Stimulated activated CD8-positive, alpha-beta memory T cell treated with anti-CD3 and anti-CD28 coated beads, Interleukin-7, amount 100 ng/mL, for 24 hours (primary cell): ENCODE data around the gene FBXL2.
"Not testable (repeated sequence)": the region's sequence is repeated elsewhere in the genome, so short reads cannot be mapped to it uniquely, and the experiment has no call there.

Experiments used
- DNase-seq: peaks from one replicate; pipeline ENCODE4 v3.0.0-alpha.2; 2020; ENCODE audit warnings: low read depth

Gene FBXL2

DNA sequence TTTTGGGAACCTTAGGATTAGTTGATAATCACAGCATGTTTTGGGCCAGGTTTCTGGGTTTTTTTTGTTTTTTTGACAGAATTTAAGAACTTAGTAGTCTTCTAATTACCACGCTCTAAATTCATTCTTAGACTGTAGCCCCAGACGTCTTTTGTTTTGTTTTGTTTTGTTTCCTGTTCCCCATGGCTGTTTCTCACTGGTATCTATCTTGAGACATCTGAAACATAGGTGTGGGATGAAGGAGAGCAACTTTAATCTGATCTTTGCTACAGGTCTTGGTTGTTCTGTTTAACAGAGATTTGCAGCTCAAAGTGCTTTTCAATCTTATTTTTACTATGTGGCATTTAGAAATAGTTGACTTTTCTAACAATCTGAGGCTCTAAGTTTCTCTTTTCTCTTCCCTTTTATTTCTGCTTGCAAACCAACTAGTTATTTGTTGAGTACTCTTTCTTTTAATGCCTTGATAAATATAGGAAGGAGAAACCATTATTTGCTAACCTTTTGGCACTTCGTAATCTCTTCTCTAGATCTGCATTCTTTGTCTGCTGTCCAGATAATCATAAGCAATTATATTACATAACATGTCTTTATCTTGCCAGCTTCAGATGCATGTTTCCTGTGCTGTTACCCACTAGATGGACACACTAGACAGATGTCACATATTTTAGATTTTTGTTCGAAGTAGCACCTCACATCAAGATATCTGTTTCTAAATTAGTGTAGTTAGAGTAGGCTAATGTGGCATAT is 40.9 kb downstream of the FBXL2 start:
- no peak for DNase-seq

DNA sequence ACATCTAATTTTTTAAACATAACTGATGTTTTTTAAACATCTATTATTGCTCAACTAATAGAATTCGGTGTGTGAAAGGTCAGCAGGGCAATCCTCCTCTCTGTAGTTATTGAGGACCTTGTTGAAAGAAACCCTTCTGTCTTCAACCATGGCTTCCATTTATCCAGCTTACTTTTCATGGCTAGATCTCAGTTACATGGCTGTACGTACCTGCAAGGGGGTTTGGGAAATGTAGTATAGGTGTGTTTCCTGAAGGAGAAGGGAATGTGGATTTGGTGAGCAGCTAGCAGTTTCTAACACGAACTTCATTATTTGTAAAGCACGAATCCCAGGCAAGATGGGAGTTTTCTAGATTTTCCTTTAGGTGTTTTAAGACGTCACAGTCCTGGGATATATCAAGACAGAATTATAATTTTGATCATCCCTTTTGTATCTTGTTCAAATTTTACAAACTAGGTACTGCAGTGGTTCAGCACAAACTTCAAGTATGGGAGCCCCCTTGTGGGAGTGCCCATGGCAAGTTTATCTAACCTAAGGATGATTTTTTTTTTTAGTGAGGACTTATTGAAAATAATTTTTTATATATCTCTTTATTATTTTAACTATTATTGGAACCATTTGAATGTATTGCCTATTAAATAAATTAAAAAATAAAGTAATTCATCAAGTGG is 41.6 kb downstream of the FBXL2 start:
- no peak for DNase-seq

DNA sequence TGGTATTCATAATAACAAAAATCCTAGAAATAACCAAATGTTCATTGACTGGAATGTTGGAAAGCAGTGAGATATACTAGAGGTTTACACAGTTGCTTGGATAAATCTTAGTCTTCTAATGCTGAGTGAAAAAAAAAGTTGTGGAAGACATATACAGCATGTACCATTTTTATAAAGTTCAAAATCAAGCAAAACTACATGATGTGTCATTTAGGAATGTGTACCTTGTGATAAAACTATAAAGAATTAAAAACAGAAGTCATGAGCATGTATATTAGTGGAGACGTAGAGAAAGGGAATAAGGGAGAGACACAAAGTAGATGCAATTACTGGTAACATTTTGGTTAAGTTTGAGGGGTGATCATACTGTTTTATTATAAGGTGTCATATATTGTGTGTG is 45.2 kb downstream of the FBXL2 start:
- no peak for DNase-seq

DNA sequence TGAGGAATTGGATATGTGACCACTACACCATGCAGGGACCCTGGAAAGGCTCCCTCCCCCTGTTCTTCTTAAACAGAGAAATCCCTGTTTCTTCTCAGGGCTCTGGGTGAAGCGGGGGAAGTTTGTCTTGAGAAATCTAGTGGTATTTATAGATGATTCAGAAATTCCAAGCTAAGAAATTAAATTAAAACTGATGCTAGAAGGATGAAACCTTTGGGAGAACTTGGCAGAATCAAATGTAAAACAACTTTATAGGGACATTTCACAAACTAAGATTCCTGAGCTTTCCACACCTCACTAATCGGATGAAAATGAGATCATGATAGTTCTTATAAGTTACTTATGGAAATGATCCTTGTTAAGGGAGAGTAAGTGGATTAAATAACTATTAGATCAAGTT is 54.2 kb downstream of the FBXL2 start:
- no peak for DNase-seq

DNA sequence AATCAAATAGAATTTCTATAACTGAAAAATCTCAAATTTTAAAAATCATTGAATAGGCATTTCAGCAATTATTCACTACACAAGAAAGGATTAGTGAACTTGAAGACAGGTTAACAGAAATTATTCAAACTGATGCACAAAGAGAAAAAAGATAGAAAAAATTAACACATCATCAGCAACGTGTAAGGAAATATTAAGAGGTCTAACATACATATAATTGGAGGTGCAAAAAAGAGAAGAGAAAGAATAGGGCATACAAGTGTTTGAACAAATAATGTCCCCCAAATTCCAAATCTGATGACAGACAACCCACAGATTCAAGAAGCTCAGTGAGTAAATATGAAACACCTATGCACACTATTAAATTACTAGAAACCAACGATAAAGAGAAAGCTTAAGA is 57.1 kb downstream of the FBXL2 start:
- no peak for DNase-seq

DNA sequence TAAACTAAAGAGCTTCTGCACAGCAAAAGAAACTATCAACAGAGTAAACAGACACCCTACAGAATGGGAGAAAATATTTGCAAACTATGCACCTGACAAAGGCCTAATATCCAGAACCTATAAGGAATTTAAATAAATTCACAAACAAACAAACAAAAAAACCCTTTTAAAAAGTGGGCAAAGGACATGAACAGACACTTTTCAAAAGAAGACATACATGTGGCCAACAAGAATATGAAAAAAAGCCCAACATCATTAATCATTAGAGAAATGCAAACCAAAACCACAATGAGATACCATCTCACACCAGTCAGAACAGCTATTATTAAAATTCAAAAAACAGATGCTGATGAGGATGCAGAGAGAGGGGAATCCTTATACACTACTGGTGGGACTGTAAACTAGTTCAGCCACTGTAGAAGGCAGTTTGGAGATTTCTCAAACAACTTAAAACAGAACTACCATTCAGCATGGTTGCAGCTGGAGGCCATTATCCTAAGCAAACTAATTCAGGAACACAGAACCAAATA is 61.8 kb downstream of the FBXL2 start:
- DNase-seq = not testable (repeated sequence)

DNA sequence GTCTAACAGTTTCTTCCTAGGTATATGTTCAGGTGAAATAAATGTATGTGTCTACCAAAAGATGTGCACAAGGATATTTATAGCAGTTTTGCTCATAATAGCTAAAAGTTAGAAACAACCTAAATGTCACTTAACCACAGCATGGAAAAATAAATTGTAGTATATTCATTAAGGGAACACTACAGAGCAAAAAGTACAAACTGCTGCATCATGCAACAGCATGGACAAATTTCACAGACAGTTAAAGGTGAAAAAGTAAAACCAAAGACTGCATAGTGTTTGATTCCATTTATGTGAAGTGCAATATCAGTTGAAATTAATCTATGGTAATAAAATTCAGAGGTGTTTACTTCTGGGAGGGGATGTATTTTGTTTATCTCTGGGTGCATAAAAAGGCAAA is 62.5 kb downstream of the FBXL2 start:
- no peak for DNase-seq

DNA sequence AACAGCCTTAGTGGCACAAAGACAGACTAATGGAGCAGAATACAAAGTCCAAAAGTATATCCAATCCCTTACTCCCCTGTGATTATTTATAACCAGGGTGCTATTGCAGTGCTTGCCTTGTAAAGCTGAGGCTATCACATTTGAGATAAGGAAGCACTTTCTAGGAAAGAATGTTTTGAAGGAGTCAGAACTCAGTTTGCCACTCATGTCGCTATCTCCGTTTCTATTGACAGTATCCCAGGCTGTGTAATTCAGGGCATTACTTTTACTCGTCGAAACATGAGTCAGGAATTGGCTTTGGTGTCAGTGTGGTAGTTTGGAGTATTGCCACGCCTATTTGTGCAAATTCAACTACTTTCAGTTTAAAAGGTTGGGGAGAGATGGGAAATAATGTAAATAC is 78.4 kb downstream of the FBXL2 start:
- DNase-seq = no peak

DNA sequence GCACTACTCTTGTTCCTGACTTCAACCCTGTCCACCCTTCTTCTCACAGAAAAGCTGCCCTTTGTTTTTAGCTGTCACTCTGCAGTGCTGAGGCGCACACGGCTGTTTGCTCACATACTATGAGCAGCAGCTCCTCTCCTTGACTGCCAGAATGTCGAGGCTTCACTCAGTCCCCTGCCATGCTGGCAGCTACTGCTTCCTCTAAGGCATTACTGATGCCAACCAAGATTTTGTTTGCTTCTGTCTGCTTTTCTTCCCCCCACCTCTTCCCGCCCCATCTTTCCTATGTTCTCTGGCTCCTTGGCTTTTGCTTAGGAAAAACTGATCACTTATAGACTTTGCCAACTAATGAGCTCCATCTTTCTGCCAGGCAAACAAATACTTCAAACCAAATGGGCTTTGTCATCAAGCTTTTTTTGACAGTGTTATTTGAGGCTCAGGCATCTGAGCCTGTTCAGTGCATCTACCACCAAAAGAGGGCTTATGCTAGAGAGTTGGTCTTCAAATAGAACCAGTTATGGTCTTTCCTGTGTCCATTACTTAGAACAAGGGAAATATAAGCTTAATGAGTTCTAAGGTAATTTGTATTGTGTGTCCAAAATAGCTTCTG is 81.0 kb downstream of the FBXL2 start:
- no peak for DNase-seq

DNA sequence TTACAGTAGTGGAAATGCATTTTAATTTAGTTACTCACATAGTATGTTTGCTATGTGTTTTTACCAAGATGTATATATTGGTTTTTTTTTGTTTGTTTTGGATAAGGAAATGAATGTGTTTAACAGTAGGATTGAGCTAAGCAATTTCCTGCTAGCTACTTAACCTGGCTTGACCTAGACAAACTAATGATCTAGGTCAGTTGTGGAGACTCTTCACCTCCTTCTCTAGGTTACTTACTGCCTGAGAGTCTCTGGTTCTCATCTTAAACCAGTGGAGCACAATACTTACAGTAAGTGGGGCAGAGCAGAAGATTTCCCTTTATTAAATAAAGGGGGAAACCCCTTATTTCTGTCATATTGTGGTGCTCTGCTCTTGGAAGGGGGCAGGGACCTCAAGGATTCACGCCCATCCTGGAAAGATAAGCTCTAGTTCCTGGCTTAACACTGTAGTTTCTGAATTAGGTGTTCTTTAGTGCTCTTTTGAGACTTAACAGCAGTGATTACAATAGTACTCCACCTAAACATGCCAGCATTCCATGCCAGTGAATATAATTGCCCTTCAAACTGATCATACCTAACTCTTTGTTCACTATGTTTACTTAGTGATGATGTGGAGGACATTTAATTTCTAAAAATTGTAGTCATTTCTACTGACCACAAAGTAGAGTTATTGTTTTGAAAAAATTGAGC is 83.0 kb downstream of the FBXL2 start:
- DNase-seq = no peak

DNA sequence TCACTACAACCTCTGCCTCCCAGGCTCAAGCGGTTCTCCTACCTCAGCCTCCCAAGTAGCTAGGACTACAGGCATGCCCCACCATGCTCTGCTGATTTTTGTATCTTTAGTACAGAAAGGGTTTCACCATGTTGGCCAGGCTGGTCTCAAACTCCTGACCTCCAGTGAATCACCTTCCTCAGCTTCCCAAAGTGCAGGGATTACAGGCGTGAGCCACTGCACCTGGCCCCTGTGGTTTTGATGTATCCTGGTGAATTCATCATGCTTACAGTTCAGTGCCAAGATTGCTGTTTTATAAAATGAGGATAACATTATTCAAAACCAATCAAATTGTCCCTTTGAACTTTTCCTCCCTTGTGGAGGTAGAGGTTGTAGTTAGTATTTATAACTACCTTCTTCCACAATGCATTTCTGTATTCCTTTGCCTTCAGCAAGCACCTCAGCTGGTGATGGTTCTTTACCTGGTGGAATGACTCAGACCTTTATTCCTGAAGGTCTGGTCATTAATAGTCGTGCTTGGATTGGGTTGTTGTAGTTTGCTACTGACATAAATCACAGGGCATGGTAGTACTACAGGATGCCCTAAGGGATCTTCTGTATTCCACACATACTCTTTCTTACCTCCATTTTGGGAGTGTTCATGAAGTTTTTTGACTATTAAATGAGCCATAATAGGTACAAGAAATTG is 86.0 kb downstream of the FBXL2 start:
- no peak for DNase-seq

DNA sequence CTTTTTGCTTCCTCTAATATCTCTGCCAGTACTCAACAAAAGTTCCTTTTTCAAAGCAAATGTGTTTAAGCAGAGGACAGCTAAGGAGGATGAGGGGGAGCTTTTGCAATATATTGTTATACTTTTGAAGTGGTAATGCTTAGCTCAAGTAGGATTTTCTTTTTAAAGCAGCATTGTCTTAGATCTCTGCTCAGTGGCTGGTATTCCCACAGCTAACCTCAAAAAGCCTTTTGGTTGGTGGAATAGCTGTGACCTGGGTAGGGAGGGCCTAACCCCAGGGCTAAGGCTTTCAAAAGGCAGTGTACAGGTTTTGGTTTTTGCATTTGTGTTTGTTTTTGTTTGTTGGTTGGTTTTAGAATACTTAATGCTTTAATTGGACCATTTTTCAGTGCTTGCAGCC is 86.8 kb downstream of the FBXL2 start:
- DNase-seq = no peak

DNA sequence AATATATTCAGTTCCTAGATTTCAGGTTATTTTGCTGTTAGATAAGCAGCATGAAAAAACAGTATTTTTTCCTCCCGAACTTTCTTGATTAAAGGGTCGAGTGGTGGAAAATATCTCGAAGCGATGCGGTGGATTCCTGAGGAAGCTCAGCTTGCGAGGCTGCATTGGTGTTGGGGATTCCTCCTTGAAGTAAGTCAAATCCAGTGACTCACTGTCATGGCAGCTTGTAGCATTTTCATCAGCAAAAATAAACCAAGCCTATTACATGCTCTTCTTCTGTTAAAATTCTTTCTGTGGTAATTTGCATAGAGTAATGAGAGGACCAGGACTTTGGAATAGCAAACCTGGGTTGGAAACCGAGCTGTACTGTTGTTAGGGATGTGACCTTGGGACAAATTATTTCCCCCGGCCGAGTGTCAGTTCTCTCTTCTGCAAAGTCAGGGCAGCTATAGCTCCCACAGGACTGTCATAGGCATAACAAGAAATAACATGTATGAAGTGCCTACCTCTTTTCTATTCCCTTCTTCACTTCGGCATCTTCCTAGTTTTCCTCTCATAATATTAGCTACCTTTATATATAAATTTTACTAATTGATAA is 87.4 kb downstream of the FBXL2 start:
- no peak for DNase-seq

DNA sequence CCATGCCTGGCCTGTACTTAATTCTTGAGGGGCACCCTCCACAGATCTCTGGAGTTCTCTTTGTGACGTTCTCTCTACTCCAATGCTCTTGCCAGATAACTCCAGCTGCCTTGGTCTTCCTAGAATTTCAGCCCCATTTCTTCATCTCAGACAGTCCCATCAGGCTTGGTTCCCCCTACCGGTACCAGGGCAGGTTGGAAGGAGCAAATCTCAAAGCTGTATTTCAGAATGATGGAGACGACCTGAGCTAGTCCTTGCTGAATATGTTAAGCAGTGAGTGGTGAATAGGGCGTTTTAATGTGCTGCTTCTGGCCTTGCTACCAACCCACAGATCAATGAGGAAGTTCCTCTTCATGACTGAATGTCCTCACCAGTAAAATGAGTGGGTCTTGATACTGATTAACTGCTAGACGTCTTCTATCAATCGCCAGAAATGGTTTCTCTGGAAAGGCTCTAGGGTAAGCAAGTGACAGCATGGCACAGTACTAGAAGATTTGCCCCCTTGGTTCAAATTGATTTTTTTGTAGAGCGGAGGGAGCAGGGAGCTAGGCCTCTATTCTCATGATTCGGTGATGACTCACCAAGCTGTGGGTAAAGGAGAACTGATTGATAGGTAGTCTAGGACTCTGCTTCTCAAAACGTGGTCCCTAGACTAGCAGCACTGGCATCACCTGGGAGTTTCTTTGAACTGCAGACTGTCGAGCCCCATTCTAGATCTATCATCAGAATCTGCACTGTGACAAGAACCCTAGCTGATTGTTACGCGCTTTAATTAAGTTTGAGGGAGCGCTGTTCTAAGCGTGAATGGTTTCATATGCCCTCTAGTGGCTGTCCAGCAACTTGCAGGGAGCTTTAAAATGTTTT is 95.2 kb downstream of the FBXL2 start:
- no peak for DNase-seq

DNA sequence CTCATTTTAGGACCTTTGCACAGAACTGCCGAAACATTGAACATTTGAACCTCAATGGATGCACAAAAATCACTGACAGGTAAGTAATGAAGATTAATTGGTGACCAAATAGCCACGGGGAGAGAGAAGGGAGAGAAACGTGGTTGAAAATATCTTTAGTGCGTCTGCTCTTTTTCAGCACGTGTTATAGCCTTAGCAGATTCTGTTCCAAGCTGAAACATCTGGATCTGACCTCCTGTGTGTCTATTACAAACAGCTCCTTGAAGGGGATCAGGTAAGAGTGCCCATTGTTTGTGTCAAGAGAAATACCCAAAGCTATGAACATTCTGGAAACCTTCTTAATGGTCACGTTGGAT is 95.8 kb downstream of the FBXL2 start:
- no peak for DNase-seq

DNA sequence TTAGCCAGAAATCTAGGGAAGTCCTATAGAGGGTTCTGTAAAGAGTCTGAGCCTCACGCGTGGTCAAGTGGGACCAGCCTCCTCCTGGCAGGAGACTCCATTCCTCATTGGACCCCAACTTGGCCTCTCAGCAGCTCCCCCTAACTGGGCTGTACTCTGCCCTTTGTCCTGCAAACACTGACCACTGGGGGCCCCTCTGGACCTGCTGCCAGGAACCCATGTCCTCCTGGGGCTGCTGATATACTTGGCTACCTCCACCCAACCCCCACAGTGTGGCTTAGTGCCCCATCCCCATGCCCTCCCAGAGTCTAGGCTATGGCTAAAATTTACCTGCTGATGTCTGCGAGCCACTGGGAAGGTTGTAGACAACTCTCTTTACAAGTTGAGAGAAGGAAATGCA is 100.2 kb downstream of the FBXL2 start:
- DNase-seq = no peak

DNA sequence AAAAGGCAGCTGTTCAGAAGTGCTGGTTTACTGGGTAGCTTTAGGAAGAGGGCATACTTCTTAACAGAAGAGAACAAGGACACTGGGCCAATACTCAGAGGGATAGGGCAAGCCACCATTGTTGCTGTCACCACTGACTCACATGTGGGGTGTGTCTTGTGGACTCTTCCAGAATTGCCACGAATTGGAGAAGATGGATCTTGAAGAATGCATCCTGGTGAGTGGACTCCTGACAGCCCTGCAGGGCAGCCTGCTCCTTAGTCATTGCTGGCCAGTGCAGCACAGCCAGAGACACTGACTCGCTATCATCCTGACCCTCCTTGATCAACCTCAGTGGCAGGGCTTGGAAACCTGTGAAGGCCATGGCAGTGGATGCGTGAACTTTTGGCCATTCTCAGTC is 100.7 kb downstream of the FBXL2 start:
- DNase-seq = no peak

DNA sequence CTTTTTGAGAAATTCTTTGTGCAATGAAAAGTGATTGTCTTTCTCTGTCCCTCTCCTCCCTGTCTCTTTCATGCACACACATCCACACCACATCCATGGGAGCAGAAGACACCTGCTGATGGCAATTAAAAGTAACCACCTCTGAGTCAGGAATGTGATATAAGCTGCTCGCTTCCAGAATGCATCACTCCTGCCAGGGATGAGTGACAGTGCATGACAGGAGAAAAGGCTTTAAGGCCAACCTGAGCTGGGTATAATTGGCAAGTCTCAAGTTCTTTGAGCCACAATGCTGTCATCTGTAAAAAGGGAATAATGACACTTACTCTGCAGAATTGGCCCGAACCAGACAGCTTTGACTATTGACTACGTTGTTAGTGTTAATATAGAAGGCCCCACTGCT is 103.4 kb downstream of the FBXL2 start:
- no peak for DNase-seq

DNA sequence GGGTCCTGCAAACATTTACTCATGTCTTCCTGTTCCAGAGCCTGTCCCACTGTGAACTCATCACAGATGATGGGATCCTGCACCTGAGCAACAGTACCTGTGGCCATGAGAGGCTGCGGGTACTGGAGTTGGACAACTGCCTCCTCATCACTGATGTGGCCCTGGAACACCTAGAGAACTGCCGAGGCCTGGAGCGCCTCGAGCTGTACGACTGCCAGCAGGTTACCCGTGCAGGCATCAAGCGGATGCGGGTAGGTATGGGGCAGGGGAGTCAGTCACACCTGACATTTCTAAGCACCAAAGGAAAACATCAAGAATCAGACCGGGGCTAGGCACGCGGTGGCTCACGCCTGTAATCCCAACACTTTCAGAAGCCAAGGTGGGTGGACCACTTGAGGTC is 106.7 kb downstream of the FBXL2 start:
- DNase-seq = no peak

DNA sequence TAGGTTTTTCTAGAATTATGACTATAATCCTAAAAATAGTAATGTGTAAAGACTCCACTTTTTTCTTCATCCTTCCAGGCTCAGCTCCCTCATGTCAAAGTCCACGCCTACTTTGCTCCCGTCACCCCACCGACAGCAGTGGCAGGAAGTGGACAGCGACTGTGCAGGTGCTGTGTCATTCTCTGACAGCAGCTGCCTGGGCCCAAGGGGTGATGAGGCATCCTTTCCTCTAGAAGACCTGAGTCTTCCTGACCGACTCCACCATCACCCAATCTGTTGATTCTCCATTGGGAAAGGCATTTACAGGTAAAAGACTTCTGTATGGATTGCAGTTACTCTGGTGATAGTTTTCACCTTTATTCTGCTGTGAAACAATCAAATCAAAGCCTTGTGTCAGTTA is 108.2 kb downstream of the FBXL2 start:
- peak; percentile 6 for DNase-seq

DNA sequence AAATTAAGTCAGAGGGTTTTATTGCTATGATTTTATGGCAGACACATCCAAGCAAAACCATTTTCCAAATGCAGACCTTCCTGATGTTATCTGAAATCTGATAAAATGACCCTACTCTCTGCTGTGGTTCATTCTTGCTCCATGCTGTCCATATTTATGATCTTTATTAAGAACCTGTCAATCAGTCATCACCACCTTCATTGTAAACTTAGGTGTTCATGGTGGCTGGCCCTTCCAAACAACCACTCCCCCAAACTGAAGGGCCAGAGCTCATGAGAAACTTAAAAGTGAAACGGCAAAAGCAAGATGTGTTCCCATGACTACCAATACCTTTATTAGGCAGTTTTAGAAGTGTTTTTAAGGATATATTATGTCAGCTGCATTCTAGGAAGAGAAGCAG is 109.4 kb downstream of the FBXL2 start:
- DNase-seq = no peak
